NOMO-1 treated with dmso at 0.1 percent for 144 hours (cell line): ENCODE data around the gene FRG2B.
"Not testable (repeated sequence)": the region's sequence is repeated elsewhere in the genome, so short reads cannot be mapped to it uniquely, and the experiment has no call there.

Experiments
- DNase-seq: peaks from one replicate; lab custom pipeline; 2025; ENCODE audit not compliant: unreplicated experiment; lab: John Stamatoyannopoulos, UW

The FRG2B gene

DNA sequence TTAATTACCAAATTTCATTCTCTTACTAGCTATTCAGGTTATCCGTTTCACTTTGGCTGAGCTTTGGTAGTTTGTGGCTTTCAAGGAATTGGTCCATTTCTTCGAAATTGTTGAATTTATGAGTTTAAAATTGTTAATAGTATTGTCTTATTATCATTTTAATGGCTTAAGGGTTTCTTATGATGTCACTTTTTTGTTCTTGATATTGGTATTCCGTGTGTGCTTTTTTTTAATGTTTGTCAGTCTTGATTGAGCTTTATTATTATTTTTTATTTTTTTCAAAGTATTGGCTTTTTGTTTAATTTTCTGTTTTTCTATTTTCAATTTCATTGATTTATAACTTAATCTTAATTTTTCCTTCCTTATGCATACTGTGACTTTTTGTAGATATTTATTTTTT is 25.9 kb downstream of the FRG2B start:
- DNase-seq: no peak

DNA sequence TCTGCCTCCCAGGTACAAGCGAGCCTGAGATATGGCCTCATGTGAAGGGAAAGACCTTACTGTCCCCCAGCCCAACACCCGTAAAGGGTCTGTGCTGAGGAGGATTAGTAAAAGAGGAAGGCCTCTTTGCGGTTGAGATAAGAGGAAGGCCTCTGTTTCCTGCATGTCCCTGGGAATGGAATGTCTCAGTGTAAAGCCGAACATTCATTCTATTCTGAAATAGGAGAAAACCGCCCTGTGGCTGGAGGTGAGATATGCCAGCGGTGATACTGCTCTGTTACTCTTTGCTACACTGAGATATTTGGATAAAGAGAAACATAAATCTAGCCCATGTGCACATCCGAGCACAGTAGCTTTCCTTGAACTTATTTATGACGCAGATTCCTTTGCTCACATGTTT is 26.7 kb downstream of the FRG2B start:
- not testable (repeated sequence) for DNase-seq

DNA sequence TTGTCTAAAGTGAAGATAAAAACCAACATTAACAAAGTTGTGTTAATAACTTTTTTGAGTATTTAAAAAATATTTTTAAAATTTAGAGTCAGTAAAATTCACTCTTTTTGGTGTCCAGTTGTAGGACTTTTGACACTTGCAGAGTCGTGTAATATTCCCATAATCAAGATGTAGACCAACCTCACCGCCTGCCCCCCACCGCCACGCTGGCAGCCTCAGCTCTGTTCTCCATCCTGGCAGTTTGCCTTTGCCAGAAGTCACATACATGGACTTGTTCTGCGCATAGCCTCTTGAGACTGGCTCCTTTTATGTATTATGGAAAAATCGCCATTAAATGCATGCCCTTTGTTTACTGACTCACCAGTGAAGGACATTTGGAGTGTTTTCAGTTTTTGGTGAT is 33.9 kb downstream of the FRG2B start:
- no peak for DNase-seq

DNA sequence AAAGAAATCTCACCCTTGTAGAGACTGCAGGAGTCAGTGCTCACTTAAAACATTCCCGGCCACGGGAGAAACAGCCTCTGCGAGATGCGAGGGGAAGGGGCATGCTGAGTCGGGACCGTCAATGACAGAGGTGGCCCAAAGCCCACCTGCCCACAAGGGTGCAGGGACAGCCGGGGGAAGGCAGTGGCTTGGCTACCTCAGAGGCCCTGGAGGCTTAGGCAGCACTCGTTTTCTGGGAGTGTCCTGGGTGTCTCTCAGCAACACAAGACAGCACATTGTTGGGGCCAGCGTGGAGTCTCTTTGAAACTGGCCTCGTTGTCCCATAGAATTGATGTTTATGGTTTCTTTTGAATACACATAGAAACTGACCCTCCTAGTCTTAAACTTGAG is 35.6 kb downstream of the FRG2B start:
- no peak for DNase-seq

DNA sequence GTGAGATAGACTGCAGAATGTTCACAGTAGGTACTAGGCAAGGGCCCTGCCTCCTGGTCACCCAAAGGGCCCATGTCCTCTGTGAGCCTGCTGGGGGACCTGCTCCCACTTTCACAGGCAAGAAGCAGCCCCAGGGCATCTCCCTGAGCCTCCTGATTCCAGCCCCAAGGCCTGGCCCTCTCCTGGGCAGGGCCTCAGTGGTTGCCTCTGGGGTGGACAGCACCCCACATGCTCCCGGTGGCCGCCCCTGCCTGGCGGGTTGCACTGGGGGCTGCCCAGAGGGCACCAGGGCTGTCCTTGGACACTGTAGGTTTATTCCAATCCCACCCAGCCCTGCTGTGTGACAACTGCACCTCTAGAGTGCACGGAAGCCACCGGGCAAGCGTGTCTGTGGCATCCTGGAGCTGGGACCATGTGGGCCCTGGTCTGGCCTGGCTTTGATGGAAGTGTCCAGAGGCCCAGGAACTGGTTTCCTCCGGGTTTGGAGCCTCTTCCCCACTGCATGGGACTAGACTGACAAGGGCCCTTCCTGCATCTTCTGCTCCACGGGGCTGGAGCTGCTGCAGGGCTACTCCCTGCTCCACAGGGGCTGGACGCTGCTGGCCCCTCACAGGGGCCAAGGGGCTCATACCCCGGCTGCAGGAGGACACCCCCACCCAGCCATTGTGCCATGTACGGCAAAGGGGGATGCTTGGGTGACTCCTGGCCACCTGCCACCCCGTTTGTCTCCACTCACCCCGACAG is 36.2 kb downstream of the FRG2B start:
- no peak for DNase-seq

DNA sequence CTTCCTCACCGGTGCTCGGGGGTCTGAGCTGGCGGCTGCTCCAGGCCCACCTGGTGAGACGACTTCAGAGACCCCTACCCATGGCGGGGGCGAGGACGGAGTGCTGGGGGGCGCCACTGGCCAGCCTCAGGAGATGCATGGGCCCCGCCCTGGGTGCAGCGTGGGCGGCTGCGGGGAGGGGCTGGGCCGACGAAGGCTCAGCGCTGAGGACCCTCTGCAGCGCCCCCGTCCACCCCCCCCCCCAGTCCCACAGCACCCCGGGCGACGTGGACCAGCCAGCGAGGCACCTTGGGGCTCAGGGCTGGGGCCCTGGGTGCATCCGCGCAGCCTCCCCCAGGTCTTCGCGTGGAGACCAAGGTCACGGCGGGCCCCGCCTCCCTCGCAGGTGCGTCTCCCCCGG is 49.6 kb downstream of the FRG2B start:
- not testable (repeated sequence) for DNase-seq
